Midbrain (tissue), 1 donor: ENCODE measurements around the gene MOV10.

Source experiments
- DNase-seq: peaks from one replicate; lab custom pipeline; 2025; lab: John Stamatoyannopoulos, UW

The MOV10 gene

GRCh38 chr1:112735752-112736151, 61.3 kb downstream of the MOV10 start:
- no peak for DNase-seq

- DNase-seq = no peak
Measured at GRCh38 chr1:112737573-112737972, 63.1 kb downstream of the MOV10 start.

- no peak for DNase-seq
Measured at GRCh38 chr1:112743174-112744008, 68.9 kb downstream of the MOV10 start.

GRCh38 chr1:112744009-112744578, 69.6 kb downstream of the MOV10 start:
- DNase-seq = no peak

- no peak for DNase-seq
Measured at GRCh38 chr1:112748396-112748795, 73.9 kb downstream of the MOV10 start.
